Measurements from ENCODE around the gene CDC42. TPM values are rescaled to one million over a fixed set of nuclear protein-coding genes. Genes with fewer than 3 reads are reported as not detected.

The CDC42 gene
- total RNA-seq, 1 donor from 2014 or later: 339 TPM

DNA sequence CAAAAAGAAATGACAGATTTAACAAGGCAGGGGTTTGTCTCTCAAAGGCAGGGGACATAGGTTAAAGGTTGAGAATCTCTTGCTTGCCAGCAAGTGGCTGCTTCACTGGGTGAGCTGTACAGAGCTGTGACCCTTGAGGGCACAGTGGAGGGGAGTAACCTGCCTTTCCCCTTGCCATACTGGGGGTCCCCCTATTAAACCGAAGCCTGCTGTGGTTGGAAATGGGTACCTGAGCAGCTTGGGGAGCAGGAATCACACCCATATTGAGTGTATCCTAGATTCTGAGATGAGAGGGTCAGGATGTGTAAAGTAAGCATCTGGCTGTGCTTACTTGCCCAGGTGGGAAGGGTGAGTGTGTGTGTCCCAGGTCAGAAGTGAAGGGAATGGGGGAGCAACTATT, 58.6 kb downstream of the CDC42 start:
- no peak for DNase-seq (ENCODE audit: low read depth)
- no peak for TF ChIP-seq CTCF (conservative IDR thresholded peaks at IDR 0.05; ENCODE audit: low read depth, low read length)
- H3K4me3 ChIP-seq (ENCODE audit: low read depth, low read length): no peak overlapping the region

- DNase-seq (ENCODE audit: low read depth): no peak
- H3K4me3 ChIP-seq (ENCODE audit: low read depth, low read length): no peak overlapping the region
- TF ChIP-seq CTCF (conservative IDR thresholded peaks at IDR 0.05; ENCODE audit: low read depth, low read length): no peak
Observed at GRCh38 chr1:22111620-22112019, 59.1 kb downstream of the CDC42 start.

DNA sequence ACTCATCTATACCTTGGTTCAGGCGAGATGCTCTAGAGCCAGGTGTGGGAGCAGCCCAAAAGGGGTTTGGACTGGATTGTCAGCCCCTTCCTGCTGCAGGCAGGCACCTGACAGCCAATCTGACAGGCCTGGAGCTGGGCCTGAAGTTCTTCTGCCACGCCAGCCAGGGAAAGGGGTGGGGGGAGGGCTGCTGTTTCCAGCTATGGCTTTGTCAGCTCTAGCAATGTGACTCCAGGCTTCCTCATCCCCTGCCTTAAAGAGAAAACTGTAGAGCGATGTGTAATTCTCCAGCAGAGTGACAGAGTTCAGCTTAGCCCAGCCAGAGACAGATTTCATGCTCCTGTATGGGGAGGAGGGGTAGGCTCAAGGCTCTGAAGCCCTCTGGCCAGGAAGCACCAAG, 60.0 kb downstream of the CDC42 start:
- H3K4me3 ChIP-seq (ENCODE audit: low read depth, low read length): no peak overlapping the region
- TF ChIP-seq CTCF (conservative IDR thresholded peaks at IDR 0.05; ENCODE audit: low read depth, low read length): no peak
- DNase-seq (ENCODE audit: low read depth): no peak

- no peak for DNase-seq (ENCODE audit: low read depth)
- TF ChIP-seq CTCF (conservative IDR thresholded peaks at IDR 0.05; ENCODE audit: low read depth, low read length): no peak
- no peak overlapping the region for H3K4me3 ChIP-seq (ENCODE audit: low read depth, low read length)
Observed at GRCh38 chr1:22114083-22115012, 61.8 kb downstream of the CDC42 start.

- DNase-seq (ENCODE audit: low read depth): no peak
- TF ChIP-seq CTCF (conservative IDR thresholded peaks at IDR 0.05; ENCODE audit: low read depth, low read length): no peak
- H3K4me3 ChIP-seq (ENCODE audit: low read depth, low read length): no peak overlapping the region
Observed at GRCh38 chr1:22115286-22115685, 62.8 kb downstream of the CDC42 start.

DNA sequence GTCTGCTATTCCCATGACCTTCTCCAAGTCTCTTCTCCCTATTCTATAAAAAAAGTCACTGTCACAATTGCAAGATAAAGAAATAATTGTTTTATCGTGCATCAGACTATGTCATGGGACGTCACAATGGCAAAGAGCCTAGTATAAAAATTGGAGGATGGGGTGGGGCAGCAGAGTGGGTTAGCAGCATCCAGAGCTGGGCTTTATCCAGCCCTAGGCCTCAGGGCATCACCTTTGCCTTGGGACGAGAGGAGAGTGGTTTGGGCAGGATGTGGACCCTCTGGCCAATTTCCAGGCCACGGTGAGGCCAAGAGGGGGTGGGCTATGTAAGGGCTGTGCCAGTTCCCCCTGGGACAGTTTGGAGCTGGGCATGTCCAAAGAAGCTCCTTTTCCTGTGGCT, 64.7 kb downstream of the CDC42 start:
- H3K4me3 ChIP-seq (ENCODE audit: low read depth, low read length): no peak overlapping the region
- TF ChIP-seq CTCF (conservative IDR thresholded peaks at IDR 0.05; ENCODE audit: low read depth, low read length): no peak
- no peak for DNase-seq (ENCODE audit: low read depth)

DNA sequence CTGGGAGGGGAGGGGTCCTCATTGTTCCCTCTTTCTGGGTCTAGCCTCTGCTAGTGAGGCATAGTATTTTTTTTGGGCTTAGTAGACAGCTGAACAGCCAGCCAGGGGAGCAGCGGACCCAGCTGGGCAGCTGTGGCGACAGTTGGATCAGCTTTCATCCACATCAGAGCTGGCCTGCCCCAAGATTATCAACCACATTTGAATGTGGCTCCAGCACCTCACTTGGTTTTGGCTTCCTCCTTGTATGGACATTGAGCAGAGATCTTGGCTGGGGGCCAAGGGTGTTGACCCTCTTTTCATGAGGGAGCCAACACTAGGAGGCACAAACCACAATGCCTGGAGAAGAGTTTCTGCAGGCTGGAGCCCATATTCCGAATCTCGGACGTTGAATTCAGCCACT, 65.3 kb downstream of the CDC42 start:
- no peak for TF ChIP-seq CTCF (conservative IDR thresholded peaks at IDR 0.05; ENCODE audit: low read depth, low read length)
- H3K4me3 ChIP-seq (ENCODE audit: low read depth, low read length): no peak overlapping the region
- no peak for DNase-seq (ENCODE audit: low read depth)

Measured in epithelial cell of proximal tubule (primary cell).